Mucosa of rectum (tissue), 2 donors: ENCODE results near the gene GRP.
"Not testable (repeated sequence)": the region's sequence is repeated elsewhere in the genome, so short reads cannot be mapped to it uniquely, and the experiment has no call there.

Experiments
- H3K27ac ChIP-seq, 2 donors: one replicate each; pipeline ENCODE4 v1.7.0; 2013; ENCODE audit warnings: inconsistent platforms in 2 of 2, low read depth in 2 of 2, low read length in 2 of 2
- H3K27me3 ChIP-seq, 2 donors: one replicate each; pipeline ENCODE4 v1.7.0; 2013; ENCODE audit warnings: low read length in 2 of 2; ENCODE audit not compliant: control insufficient read depth in 2 of 2, insufficient read depth in 2 of 2
- H3K36me3 ChIP-seq, 2 donors: one replicate each; pipeline ENCODE4 v1.7.0; 2013; ENCODE audit warnings: low read length in 2 of 2; ENCODE audit not compliant: control insufficient read depth in 2 of 2, insufficient read depth in 2 of 2
- H3K4me1 ChIP-seq, 2 donors: one replicate each; pipeline ENCODE4 v1.7.0; 2013; ENCODE audit warnings: low read length in 2 of 2, mild to moderate bottlenecking in 1 of 2; ENCODE audit not compliant: control insufficient read depth in 2 of 2, insufficient read depth in 2 of 2
- H3K4me3 ChIP-seq, 2 donors: one replicate each; pipeline ENCODE4 v1.7.0; 2013; ENCODE audit warnings: low read length in 2 of 2
- H3K9ac ChIP-seq, 2 donors: one replicate each; pipeline ENCODE4 v1.7.0; 2013; ENCODE audit warnings: low read length in 2 of 2, low read depth in 1 of 2, mild to moderate bottlenecking in 1 of 2
- H3K9me3 ChIP-seq, 2 donors: one replicate each; pipeline ENCODE4 v1.7.0; 2013; ENCODE audit warnings: low read length in 2 of 2; ENCODE audit not compliant: control insufficient read depth in 2 of 2
- donor health status: healthy.
- donor health status: Normal muscosa, but diverticular disease.

Gene GRP

DNA sequence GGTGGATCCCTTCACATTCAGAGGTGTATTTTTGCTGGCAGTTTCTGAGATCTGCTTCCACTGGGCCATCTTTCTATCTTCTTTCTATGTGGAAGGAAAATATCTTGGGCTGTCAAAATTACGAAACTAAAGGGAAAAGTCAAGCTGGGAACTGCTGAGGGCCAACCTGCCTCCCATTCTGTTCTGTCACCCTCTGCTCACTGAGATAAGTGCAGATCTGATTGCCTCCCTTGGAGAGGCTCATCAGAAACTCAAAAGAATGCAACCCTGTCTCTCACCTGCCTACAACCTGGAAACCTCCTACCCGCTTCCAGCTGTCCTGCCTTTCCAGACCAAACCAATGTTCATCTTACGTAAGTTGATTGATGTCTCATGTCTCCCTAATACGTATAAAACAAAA, 26.8 kb downstream of the GRP start:
- Histone ChIP-seq H3K9me3 (no peaks in the 10 kb centered on the region), H3K4me3 (no peak overlapping the region), H3K9ac (no peak overlapping the region), H3K27me3 (no peaks in the 10 kb centered on the region), H3K36me3 (no peaks in the 10 kb centered on the region), H3K27ac (no peak overlapping the region), H3K4me1 (no peaks in the 10 kb centered on the region)

DNA sequence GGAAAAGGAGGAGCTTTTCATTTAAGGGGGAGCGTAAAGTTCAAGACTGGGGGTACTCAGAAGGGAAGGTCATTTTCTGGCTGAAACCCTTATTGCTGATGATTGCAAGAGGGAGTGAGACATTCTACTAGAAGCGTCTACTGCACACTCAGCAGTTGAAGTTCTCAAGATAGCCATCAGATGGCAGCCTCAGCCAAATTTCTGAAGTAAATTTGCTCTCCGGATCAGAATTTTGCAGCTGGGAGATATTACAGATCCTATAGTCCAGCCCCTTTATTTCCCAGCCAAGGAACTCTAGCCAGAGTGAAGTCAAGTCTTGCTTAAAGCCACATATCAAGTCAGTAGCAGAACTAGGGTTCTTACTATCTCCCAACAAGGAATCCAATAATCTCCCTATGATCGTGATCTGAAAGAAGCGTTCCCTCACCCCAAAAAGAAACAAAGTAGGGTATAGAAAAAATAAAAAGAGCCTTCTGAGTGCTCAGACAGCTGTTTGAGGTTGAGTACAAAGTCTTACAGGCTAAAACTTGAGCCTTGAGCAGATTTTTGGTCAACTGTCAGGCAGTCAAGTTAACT, 29.3 kb downstream of the GRP start:
- H3K4me3 ChIP-seq = no peak overlapping the region
- no peaks in the 10 kb centered on the region for H3K36me3 ChIP-seq
- no peak overlapping the region for H3K27ac ChIP-seq
- no peaks in the 10 kb centered on the region for H3K27me3 ChIP-seq
- no peaks in the 10 kb centered on the region for H3K9me3 ChIP-seq
- H3K9ac ChIP-seq = no peak overlapping the region
- no peaks in the 10 kb centered on the region for H3K4me1 ChIP-seq

DNA sequence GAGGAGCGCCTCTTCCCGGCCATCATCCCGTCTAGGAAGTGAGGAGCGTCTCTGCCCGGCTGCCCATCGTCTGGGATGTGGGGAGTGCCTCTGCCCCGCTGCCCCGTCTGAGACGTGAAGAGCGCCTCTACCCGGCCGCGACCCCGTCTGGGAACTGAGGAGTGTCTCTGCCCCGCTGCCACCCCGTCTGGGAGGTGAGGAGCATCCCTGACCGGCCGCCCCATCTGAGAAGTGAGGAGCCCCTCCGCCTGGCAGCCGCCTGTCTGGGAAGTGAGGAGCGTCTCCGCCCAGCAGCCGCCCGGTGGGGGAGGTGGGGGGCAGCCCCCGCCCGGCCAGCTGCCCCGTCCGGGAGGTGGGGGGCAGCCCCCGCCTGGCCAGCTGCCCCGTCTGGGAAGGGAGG, 35.5 kb downstream of the GRP start:
- not testable (repeated sequence) for H3K4me3 ChIP-seq

GRCh38 chr18:59261842-59262241, 41.9 kb downstream of the GRP start:
- not testable (repeated sequence) for H3K9ac ChIP-seq, H3K4me1 ChIP-seq, H3K36me3 ChIP-seq, H3K4me3 ChIP-seq, H3K9me3 ChIP-seq, H3K27ac ChIP-seq
- peaks cover 25 to 27% of the 10 kb centered on the region in 2 donors for H3K27me3 ChIP-seq

More for the DNA sequence above, 35.5 kb downstream of the GRP start:
- H3K36me3 ChIP-seq, H3K4me1 ChIP-seq, H3K9me3 ChIP-seq, H3K27me3 ChIP-seq, H3K9ac ChIP-seq, H3K27ac ChIP-seq: not testable (repeated sequence)

DNA sequence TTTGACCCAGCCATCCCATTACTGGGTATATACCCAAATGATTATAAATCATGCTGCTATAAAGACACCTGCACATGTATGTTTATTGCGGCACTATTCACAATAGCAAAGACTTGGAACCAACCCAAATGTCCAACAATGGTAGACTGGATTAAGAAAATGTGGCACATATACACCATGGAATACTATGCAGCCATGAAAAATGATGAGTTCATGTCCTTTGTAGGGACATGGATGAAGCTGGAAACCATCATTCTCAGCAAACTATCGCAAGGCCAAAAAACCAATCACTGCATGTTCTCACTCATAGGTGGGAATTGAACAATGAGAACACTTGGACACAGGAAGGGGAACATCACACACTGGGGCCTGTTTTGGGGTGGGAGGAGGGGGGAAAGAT, 42.3 kb downstream of the GRP start:
- not testable (repeated sequence) for H3K9ac ChIP-seq, H3K4me3 ChIP-seq, H3K36me3 ChIP-seq, H3K9me3 ChIP-seq, H3K4me1 ChIP-seq, H3K27ac ChIP-seq
- H3K27me3 ChIP-seq = peaks cover 28 to 31% of the 10 kb centered on the region in 2 donors

- Histone ChIP-seq H3K27me3 (peaks cover 41 to 44% of the 10 kb centered on the region in 2 donors), H3K36me3 (no peaks in the 10 kb centered on the region), H3K9me3 (no peaks in the 10 kb centered on the region), H3K4me3 (no peak overlapping the region), H3K27ac (no peak overlapping the region), H3K4me1 (no peaks in the 10 kb centered on the region), H3K9ac (no peak overlapping the region)
Observed at GRCh38 chr18:59263661-59264060, 43.7 kb downstream of the GRP start.

DNA sequence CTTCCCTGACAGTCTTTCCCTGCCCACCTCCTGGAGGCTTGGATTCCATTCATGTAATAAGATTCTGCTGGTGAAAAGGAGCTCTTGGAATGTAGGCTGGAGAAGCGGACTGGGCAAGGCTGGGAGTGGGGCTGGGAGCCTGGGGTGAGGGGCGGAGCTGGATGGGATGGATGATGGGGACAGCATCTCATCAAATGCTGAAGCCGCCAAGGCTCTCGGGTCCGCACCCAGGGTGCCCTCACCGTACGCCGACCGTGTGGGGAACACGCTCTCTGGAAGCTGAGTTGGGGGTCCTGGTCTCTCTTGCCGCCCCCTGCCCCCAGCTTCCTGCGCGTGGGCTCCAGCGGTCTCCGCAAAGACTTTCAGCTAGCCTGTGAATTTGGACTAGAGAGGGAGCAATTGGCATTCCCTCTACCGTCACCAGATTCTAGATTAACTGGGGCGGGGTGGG, 44.2 kb downstream of the GRP start:
- Histone ChIP-seq H3K27ac (no peak overlapping the region), H3K36me3 (no peaks in the 10 kb centered on the region), H3K27me3 (peaks cover 44 to 46% of the 10 kb centered on the region in 2 donors), H3K4me1 (no peaks in the 10 kb centered on the region), H3K4me3 (no peak overlapping the region), H3K9ac (no peak overlapping the region), H3K9me3 (no peaks in the 10 kb centered on the region)

GRCh38 chr18:59264651-59265245, 44.8 kb downstream of the GRP start:
- H3K4me3 ChIP-seq = no peak overlapping the region
- H3K4me1 ChIP-seq = no peaks in the 10 kb centered on the region
- peaks cover 49 to 51% of the 10 kb centered on the region in 2 donors for H3K27me3 ChIP-seq
- no peak overlapping the region for H3K27ac ChIP-seq
- H3K9ac ChIP-seq = no peak overlapping the region
- H3K36me3 ChIP-seq = no peaks in the 10 kb centered on the region
- H3K9me3 ChIP-seq = no peaks in the 10 kb centered on the region

- Histone ChIP-seq H3K9ac (no peak overlapping the region), H3K4me3 (peak overlapping the region in 1 of 2 donors; percentile 26), H3K4me1 (no peaks in the 10 kb centered on the region), H3K27ac (no peak overlapping the region), H3K27me3 (peaks cover 55 to 58% of the 10 kb centered on the region in 2 donors), H3K36me3 (no peaks in the 10 kb centered on the region), H3K9me3 (no peaks in the 10 kb centered on the region)
Observed at GRCh38 chr18:59265246-59265973, 45.5 kb downstream of the GRP start.

DNA sequence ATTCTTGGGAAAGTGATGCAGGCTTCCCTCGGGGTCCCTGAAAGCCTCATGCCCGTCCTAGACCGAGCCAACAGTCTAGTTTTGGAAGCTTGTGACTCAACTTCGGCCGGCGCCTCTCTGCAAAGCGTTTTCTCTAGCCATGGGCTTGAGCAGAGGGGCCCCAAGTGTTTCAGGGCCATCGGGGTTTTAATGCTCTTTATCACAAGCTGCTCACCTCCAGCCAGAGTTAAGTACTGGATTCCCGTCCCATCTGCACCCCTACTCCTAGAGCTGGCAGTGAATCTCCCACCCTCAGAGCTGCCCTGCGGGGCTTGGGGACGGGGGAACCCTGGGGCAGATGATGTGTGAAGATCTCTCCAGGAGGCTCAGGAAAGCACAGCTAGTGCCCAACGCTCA, 46.0 kb downstream of the GRP start:
- H3K4me3 ChIP-seq = no peak overlapping the region
- no peaks in the 10 kb centered on the region for H3K36me3 ChIP-seq
- H3K27ac ChIP-seq = no peak overlapping the region
- no peaks in the 10 kb centered on the region for H3K4me1 ChIP-seq
- no peak overlapping the region for H3K9ac ChIP-seq
- peaks cover 61 to 63% of the 10 kb centered on the region in 2 donors for H3K27me3 ChIP-seq
- no peaks in the 10 kb centered on the region for H3K9me3 ChIP-seq
